Stimulated activated CD4-positive, alpha-beta T cell treated with anti-CD3 and anti-CD28 coated beads, Interleukin-2, amount 100 ng/mL, for 48 hours (primary cell): ENCODE data around the gene STK32A.

Experiments used
- DNase-seq, 2 donors: peaks; one replicate each; pipeline ENCODE4 v3.0.0-alpha.2; 2020

The STK32A gene

GRCh38 chr5:147396070-147396823 lies 161.4 kb downstream of the STK32A start:
- no peak for DNase-seq

- no peak for DNase-seq
These were observed 162.8 kb downstream of the STK32A start for GRCh38 chr5:147397616-147398015.

GRCh38 chr5:147398860-147399259 lies 164.0 kb downstream of the STK32A start:
- DNase-seq = no peak

GRCh38 chr5:147400126-147400809 lies 165.4 kb downstream of the STK32A start:
- no peak for DNase-seq

- DNase-seq = no peak
These were observed 166.1 kb downstream of the STK32A start for GRCh38 chr5:147400881-147401280.

GRCh38 chr5:147403651-147404640 lies 169.1 kb downstream of the STK32A start:
- DNase-seq = no peak

- DNase-seq = no peak
These were observed 169.9 kb downstream of the STK32A start for GRCh38 chr5:147404706-147405105.

GRCh38 chr5:147406636-147407035 lies 171.8 kb downstream of the STK32A start:
- no peak for DNase-seq

GRCh38 chr5:147407094-147407681 lies 172.4 kb downstream of the STK32A start:
- no peak for DNase-seq

- no peak for DNase-seq
These were observed 174.2 kb downstream of the STK32A start for GRCh38 chr5:147408980-147409379.

- no peak for DNase-seq
These were observed 175.9 kb downstream of the STK32A start for GRCh38 chr5:147410496-147411358.

- no peak for DNase-seq
These were observed 176.8 kb downstream of the STK32A start for GRCh38 chr5:147411359-147412319.

- no peak for DNase-seq
These were observed 177.7 kb downstream of the STK32A start for GRCh38 chr5:147412561-147412960.

GRCh38 chr5:147413266-147413665 lies 178.4 kb downstream of the STK32A start:
- no peak for DNase-seq

GRCh38 chr5:147415651-147416050 lies 180.8 kb downstream of the STK32A start:
- no peak for DNase-seq

- DNase-seq = no peak
These were observed 182.4 kb downstream of the STK32A start for GRCh38 chr5:147417135-147417813.

GRCh38 chr5:147418613-147419012 lies 183.8 kb downstream of the STK32A start:
- no peak for DNase-seq

- DNase-seq = no peak
These were observed 192.0 kb downstream of the STK32A start for GRCh38 chr5:147426640-147427327.
